NCI-H2107 treated with DMSO at 0.1 percent for 48 hours (cell line): ENCODE measurements around the gene YJU2.
"Not testable (repeated sequence)": the region's sequence is repeated elsewhere in the genome, so short reads cannot be mapped to it uniquely, and the experiment has no call there.

ENCODE experiments used
- DNase-seq: peaks from one replicate; lab custom pipeline; 2025; ENCODE audit not compliant: unreplicated experiment; lab: John Stamatoyannopoulos, UW

The YJU2 gene

DNA sequence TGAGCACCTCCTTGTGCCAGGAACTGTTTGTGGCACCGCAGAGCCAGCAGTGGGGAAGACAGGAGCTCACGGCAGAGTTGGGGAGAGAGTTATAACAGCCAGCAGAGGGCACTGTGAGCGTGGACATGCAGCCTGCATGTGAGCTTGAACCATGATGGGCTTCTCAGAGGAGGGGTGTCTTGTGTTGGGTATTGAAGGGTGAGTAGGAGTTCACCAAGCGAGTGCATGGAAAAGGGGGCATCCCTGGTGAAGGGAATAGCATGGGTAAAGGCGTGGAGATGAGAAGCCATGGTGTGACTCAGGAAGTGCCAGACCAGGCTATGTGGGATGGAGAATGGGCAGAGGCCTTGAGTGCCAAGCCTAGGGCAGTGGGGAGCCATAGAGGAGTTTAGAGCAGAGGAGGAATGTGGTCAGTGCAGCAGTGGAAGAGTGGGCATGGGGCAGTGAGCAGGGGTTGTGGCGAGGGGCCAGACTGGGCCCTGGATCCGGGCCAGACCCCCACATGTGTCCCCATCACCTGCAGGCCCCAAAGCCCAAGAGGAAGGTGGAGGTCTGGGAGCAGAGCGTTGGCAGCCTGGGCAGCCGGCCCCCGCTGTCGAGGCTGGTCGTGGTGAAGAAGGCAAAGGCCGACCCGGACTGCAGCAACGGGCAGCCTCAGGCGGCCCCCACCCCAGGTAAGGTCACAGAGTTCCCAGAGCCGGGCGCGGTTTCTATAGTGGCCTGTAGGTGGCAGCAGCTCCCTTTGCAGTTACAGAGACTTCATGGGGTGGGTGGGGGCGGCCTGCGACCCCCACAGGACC lies 20.4 kb downstream of the YJU2 start:
- DNase-seq, result peak; percentile 24

DNA sequence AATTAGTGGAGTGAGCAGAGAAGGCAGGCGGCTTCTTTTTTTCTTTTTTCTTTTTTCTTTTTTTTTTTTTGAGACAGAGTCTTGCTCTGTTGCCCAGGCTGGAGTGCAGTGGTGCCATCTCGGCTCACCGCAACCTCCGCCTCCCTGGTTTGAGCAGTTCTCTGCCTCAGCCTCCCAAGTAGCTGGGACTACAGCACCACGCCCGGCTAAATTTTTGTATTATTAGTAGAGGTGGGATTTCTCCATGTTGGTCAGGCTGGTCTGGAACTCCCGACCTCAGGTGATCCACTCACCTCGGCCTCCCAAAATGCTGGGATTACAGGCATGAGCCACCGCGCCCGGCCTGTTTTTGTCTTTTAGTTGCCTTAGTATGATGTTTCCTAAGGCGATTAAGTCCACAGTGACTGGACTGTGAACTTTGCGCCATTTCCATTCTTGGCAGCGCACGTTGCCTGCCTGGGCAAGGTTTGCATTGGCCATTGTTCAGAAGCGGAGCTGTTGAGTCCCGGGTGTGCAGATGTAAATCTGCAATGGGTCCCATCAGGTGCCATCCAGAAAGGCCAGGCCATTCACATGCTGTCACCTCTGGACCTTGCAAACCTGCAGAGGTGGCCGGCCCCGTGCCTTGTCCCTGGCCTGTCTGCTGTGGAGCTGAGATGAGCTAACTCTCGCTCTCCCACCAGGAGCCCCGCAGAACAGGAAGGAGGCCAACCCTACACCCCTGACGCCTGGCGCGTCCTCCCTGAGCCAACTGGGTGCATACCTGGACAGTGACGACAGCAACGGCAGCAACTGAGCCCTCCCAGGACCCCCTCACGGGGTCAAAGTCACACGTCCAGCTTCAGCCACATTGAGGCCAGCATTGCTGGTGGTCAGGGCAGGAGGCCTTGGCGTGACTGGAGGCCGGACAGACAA lies 21.3 kb downstream of the YJU2 start:
- DNase-seq, result no peak

DNA sequence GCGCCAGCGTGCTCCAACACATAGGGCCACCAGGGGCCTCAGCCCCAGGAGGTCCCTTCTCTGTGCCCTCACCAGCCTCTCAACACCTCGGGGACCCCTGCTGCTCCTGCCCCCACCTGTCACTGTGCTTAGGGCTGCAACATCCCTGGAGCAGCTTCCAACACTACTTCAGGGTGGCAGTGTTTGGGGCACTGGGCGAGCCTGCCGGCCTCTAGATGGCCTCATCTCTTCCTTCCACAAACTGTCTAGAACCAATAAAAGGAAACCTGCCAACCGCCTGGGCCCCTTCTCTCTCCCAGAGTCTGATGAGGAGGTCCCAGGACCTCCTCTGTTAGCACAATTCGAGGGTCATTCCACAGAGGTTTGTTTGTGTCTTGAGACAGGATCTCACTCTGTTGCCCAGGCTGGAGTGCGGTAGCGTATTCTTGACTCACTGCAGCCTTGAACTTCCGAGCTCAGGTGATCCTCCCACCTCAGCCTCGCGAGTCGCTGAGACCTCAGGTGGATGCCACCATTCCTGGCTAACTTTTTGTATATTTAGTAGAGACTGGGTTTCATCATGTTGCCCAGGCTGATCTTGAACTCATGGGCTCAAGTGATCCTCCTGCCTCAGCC lies 22.0 kb downstream of the YJU2 start:
- DNase-seq, result no peak

DNA sequence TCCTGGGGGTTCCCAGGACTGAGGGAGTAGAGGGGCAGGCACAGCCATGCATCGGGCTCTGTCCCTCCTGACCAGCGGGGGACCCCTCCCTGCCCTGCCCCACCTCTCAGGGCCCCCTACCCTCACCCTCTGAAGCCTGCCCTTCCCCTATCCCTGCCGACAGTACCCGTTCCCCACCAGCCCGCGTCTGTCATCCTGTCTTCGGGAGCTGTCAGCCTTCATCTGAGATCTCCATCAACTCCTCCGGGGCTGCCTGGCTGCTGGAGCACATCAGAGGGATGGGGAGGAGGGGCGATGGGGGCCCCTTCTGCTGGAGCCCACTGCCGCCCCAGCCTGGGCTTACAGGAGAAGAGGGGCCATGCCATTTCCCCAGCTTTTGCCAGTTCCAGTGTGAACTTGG lies 26.0 kb downstream of the YJU2 start:
- no peak for DNase-seq

DNA sequence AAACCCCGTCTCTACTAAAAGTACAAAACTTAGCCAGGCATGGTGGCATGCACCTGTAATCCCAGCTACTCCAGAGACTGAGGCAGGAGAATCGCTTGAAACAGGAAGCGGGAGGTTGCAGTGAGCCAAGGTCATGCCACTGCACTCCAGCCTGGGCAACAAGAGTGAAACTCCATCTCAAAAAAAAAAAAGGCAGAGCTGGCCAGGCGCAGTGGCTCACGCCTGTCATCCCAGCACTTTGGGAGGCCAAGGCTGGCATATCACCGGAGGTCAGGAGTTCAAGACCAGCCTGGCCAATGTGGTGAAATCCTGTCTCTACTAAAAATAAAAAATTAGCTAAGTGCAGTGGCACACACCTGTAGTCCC lies 27.4 kb downstream of the YJU2 start:
- not testable (repeated sequence) for DNase-seq

DNA sequence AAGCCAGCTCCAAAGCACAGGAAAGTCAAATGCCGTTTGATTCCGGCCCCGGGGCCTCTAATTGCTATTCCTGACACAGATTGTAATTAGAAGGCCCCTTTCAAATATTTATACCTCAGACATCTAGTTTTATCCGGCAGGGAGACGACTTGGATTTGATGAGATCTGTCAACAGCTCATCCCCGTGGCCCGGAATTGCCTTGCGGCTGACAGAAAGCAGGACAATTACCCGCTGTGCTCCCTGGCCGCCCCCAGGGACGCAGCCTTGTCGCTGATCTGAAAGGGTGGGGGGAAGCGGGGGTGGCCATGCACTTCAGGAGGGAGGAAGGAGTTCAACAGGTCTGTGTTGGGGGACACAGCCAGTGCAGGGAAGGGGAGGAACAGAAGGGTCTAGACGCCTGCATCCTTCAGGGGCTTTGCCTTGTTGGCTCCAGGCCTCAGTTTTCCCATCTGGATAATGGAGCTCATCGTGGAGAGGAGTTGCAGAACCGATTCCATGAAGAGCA lies 30.4 kb downstream of the YJU2 start:
- DNase-seq, result no peak

DNA sequence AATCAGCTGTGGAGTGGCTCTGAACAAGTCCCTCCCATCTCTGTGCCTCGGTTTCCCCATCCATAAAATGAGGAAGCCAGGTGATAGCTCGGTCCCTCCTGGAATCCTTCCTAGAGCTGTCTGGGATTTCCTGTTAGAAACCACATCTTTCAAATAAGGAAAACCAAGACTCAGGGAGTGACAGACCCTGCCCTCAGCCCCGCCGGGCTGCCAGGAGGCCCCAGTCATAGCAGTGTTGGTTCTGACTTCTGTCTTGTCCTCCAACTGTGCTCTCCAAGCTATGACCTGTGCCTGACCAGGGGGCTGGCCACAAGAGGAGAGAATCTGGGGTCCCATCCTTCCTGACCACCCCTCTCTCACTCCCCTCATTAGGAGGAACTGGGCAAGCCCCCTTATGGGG lies 31.1 kb downstream of the YJU2 start:
- DNase-seq, result no peak

DNA sequence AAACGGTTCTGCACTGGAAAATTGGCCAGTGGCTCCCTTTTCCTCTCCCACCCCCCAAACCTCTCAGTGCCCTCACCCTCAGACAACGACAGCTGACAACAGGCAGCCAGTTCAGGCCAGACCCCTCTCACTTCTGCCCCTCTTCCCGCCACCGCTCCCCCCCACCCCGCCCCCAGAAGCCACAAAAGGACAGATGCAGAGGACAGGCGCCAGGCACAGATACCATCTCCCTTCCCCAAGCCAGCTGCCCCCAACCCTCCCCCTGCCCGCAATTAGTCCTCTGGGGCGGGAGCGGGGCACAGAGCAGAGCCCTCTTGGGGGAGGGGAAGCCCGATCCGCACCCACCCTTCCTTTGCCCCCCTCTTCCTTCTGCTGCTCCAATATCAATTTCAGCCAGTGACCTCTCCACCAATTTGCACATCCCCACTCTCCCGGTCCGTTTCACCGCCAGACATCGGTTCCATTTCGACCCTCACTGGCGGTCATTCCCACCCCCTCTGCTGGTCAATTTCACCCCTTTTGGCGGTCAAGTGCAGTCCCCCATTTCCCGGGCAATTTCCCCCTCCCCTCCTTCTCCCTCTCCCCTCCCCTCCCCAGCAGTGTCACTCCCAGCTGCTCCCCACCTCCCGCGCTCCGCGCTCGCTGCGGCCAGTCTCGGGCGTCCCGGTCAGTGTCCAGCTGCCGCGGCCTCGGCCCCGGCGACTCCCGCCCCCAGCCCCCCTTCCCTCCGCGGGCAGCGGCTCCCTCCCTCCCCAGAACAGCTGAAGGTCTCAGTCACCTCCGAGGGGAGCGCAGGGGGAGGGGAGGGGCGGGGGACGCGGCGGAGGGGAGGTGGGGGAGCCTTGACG lies 31.8 kb downstream of the YJU2 start, which contains the start of gene SHD:
Gene SHD (plus strand): TSS at position 848 of the 848 bp plus-strand sequence. CDS start 798 bp downstream, outside the sequence.
- DNase-seq, result no peak

DNA sequence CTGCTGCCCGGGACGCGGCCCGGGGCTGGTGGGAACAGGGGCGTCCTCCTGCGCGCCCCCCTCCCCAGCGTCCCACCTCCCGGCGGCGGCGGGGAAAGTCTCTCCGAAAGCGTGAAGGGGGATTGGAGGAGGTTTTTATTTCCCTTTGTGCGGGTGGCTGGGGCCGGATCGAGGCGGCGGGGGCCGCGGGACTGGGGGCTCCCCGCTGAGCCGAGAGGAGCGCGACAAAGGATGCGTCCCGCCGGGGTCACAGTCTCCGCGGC lies 32.3 kb downstream of the YJU2 start:
- no peak for DNase-seq

DNA sequence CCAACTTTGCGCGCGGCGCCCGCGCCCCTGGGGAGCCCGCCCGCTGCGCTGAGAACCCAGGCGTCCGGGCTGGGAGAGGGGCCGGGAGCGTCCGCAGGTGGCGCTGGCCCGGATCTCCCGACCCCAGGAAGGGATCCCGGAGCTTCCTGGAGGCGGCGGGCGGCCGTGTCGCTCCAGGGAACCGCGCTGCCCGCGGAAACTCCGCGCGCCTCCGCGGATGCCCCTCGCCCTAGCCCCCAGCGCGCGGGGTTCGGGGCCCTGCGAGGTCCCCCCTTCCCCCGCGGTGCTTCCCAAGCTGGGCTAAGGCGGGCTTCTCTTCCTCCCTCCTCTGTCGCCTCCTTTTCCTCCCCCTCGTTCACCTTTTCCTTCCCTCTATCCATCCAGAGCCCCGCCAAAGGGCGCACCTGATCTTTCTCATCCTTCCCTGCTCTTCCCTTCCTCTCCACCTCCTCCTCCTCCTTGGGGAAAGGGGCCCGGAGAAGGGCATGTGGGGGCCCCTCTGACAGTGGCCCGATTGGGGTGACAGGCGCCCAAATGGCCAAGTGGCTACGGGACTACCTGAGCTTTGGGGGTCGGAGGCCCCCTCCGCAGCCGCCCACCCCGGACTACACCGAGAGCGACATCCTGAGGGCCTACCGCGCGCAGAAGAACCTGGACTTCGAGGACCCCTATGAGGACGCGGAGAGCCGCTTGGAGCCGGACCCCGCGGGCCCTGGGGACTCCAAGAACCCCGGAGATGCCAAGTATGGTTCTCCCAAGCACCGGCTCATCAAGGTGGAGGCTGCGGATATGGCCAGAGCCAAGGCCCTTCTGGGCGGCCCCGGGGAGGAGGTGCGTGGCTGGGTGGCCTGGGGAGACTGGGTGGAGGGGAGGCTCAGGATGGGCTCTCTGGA lies 32.9 kb downstream of the YJU2 start:
- DNase-seq, result no peak

DNA sequence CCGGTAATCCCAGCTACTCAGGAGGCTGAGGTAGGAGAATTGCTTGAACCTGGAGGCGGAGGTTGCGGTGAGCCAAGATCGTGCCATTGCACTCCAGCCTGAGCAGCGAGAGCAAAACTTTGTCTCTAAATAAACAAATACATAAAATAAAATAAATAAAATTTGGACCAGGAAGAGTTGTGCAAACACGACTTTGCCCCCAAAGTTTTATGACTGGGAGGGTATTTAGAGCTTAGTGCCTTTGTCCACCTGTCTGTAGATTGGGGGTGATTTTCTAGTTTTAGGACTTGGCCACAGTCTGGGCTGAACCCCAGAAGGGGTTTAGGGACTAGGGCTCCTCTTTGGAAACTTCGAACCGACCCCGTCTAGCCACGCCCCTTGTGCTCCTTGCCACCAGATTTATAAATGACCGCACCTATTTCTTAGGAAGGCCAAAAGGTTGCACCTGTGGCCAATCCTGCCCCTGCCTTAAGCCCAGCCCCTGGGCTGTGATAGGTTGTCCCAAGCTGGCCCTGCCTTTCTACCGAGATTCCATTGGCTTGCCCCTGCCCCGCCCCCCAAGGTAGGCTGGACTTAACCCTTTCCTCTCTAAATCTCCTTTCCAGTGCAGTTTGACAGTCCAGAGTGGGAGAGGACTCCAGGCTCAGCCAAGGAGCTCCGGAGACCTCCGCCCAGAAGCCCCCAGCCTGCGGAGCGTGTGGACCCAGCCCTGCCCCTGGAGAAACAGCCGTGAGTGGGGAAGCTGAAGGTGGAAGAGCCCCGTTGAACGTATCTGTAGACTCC lies 37.5 kb downstream of the YJU2 start:
- no peak for DNase-seq

DNA sequence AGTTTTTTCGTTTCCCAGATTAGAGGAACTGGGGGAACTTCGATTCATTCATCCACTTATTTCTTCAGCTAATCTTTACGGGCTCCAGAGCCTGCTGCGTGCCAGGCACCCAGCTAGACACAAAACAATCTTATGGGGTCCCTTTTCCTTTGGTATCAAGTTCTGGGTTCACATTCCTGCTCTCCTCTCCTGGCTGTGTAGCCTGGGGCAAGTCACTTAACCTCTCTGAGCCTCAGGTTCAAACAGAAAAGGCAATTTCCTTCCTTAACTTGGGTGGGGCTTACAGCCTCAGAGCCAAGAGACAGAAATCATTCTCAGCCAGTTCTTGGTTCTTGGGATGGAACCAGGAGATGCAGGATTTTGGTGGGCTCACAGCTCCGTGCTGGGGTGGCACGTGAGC lies 38.1 kb downstream of the YJU2 start:
- no peak for DNase-seq

DNA sequence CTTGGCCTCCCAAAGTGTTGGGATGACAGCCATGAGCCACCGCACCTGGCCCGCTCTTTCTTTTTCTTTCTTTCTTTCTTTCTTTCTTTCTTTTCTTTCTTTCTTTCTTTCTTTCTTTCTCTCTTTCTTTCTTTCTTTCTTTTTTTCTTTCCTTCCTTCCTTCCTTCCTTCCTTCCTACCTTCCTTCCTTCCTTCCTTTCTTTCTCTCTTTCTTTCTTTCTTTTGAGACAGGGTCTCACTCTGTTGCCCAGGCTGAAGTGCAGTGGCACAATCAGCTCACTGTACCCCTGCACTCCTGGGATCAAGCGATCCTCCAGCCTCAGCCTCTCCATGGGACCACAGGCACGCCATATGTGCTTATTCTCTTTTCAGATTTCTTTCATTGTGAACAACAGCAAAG lies 39.3 kb downstream of the YJU2 start:
- not testable (repeated sequence) for DNase-seq

DNA sequence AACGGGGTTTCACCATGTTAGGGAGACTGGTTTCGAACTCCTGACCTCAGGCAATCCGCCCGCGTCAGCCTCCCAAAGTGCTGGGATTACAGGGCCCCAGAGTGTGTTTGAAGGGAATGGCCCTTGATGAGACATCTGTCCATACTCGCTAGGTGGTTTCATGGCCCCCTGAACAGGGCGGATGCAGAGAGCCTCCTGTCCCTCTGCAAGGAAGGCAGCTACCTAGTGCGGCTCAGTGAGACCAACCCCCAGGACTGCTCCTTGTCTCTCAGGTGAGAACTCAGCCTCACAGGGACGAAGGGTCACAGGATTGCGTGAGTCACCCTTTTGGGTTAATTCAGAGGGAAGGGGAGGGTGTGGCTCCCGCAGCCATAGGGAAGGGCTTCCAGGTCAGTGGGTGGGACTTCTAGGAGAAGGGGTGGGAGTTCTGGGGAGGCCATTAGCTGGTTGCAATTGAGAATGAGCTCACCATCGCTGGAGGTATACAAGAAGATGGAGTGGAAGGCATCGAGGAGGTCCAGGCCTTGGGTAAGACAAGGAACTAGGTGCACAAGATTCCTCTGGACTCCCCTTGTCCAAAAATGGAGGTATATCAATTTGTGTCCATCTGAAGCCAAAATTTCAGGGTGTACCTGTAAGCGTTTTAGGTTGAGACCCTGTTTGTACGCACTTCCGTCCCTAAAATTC lies 41.4 kb downstream of the YJU2 start:
- DNase-seq, result no peak

DNA sequence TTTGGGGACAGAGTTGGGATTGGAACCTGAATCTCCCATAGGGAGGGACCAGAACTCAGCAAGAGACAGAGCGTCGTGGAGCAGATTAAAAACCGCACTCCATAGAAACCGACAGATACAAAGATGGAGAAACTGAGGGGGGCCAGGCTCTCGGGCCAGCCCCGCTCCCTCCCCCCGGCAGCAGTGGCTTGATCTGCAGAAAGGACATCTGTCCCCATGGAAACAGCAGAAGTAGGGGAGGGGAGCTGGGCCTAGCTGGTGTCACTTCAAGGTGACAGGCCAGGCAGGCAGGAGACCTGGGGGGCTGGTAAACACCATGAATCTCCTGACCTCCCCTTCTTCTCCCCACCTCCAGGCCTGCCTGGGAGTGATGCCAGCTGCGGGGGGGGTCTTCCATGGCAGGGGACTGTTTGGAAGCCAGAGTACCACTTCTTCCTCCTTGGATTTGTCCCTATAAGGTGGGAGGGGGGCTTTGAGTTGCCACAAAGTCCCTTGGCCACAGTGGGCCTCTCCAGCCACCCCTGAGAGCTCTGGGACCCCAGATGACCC lies 44.4 kb downstream of the YJU2 start:
- DNase-seq, result no peak

DNA sequence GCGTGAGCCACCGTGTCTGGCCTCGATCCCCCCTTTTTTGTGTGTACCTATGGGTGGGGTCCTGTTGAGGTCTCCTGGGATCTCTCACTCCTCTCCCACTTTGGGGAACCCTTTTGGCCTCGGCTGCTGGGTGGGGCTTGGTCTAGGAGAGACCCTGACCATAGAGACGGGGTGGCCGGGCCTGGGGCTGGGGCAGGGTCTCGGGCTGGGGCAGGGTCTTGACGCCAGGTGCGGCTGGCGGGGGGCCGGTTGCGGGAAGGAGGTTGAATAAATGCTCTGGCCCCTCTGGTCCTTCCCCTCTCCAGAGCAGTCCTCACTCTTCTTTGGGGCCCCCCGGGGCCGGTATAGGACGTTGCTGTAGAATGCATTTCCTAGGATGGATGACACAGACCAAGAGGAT lies 45.6 kb downstream of the YJU2 start:
- no peak for DNase-seq

DNA sequence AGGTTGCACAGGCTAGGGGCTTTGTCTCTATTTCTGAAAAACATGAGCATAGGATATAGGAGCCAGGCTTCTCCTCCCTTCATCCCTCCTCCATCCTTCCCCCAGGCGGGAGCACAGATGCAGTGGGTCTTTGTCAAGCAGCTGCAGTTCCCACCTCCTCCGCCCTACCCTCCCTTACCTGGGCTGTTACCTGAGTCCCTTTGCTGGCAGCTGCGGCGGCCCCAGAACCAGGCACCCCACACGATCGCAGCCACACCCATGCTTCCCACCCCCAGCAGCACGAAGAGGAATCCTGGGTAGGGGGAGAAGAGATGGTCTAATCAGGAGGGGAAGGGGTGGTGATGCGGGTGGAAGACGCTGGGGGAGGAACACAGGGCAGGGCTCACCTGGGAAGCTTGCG lies 47.5 kb downstream of the YJU2 start:
- DNase-seq, result peak; percentile 37
